ENCODE results near the gene CNTN1. TPM values are rescaled to one million over a fixed set of nuclear protein-coding genes. Genes with fewer than 3 reads are reported as not detected.

CNTN1 gene
- total RNA-seq, 2 experiments from 2014 or later: not detected

- TF ChIP-seq CTCF (IDR thresholded peaks at IDR 0.05): no peak
- no peak for ATAC-seq
- peaks cover 3% of the 10 kb centered on the region for H3K9me3 Mint-ChIP-seq
Observed at GRCh38 chr12:40820794-40821484, 128.7 kb downstream of the CNTN1 start.

DNA sequence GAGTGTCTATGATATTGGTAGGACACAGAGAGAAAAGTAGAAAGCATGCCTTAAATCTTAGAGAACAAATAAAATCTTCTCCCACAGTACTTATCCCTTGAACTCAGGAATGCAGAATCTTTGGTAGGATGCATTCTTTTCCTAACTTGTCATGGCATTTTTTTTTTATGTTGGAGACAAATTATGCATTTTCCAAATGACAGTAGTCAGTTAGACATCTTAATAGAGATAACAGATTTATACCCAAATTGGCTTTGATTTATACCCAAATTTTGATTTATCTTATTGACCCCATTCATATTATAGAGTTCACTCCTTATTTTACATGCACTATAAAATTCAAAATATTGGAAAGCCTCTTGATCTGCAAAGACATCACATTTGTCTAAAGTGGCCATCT is 132.9 kb downstream of the CNTN1 start:
- Mint-ChIP-seq H3K4me3 (no peak overlapping the region), H3K4me1 (ENCODE audit: low read depth) (no peaks in the 10 kb centered on the region), H3K9me3 (no peaks in the 10 kb centered on the region), H3K27ac (no peak overlapping the region), H3K27me3 (no peaks in the 10 kb centered on the region), H3K36me3 (ENCODE audit: low read depth) (no peaks in the 10 kb centered on the region)
- intact Hi-C loops (cut with micrococcal nuclease): no loop called here
- ChIA-PET POLR2A (no interaction called here), CTCF (no interaction called here)
- no peak for TF ChIP-seq CTCF (IDR thresholded peaks at IDR 0.05)
- DNase-seq (no peak), ATAC-seq (no peak)

More at GRCh38 chr12:40820794-40821484, 128.7 kb downstream of the CNTN1 start:
- Mint-ChIP-seq H3K4me3 (no peak overlapping the region), H3K4me1 (ENCODE audit: low read depth) (no peaks in the 10 kb centered on the region), H3K36me3 (ENCODE audit: low read depth) (no peaks in the 10 kb centered on the region), H3K27me3 (no peaks in the 10 kb centered on the region), H3K27ac (no peak overlapping the region)
- intact Hi-C loops (cut with micrococcal nuclease): no loop called here
- DNase-seq: no peak
- POLR2A ChIA-PET: no interaction called here
- CTCF ChIA-PET: no interaction called here

GRCh38 chr12:40827683-40828592 is 135.7 kb downstream of the CNTN1 start:
- DNase-seq: no peak
- Mint-ChIP-seq H3K9me3 (no peaks in the 10 kb centered on the region), H3K27ac (no peak overlapping the region), H3K4me3 (no peak overlapping the region), H3K27me3 (no peaks in the 10 kb centered on the region), H3K36me3 (ENCODE audit: low read depth) (no peaks in the 10 kb centered on the region), H3K4me1 (ENCODE audit: low read depth) (no peaks in the 10 kb centered on the region)
- ChIA-PET POLR2A (interaction anchor here (0.5 kb wide), 1 partner anchor 129 kb away, joined by 3 read pairs; no protein-coding TSS in a partner anchor), CTCF (no interaction called here)
- TF ChIP-seq CTCF (IDR thresholded peaks at IDR 0.05): no peak
- ATAC-seq: no peak
- intact Hi-C loops (cut with micrococcal nuclease): no loop called here

GRCh38 chr12:40828593-40828990 is 136.4 kb downstream of the CNTN1 start:
- ATAC-seq: no peak

More at GRCh38 chr12:40828593-40828990, 136.4 kb downstream of the CNTN1 start:
- H3K27ac Mint-ChIP-seq: no peak overlapping the region
- ChIA-PET POLR2A (no interaction called here), CTCF (no interaction called here)
- no peak for DNase-seq
- TF ChIP-seq CTCF (IDR thresholded peaks at IDR 0.05): no peak
- H3K4me1 Mint-ChIP-seq (ENCODE audit: low read depth): no peaks in the 10 kb centered on the region
- no peaks in the 10 kb centered on the region for H3K27me3 Mint-ChIP-seq
- intact Hi-C loops (cut with micrococcal nuclease): no loop called here
- no peak overlapping the region for H3K4me3 Mint-ChIP-seq
- no peaks in the 10 kb centered on the region for H3K36me3 Mint-ChIP-seq (ENCODE audit: low read depth)
- H3K9me3 Mint-ChIP-seq: no peaks in the 10 kb centered on the region
